SK-N-SH treated with all-trans-retinoic acid at 6 μM for 48 hours (cell line): ENCODE measurements around the gene QSER1.

ENCODE experiments used
- CSRNP3 ChIP-seq: fragments of 250-450 bp; sonication (Bioruptor Pico); IDR thresholded peaks from 2 replicates; pipeline ENCODE4 v1.5.1; 2021; ENCODE audit warnings: mild to moderate bottlenecking, moderate library complexity
- ESRRG ChIP-seq: fragments of 250-450 bp; sonication (Bioruptor Pico); IDR thresholded peaks from 2 replicates; pipeline ENCODE4 v1.6.1; 2021; ENCODE audit warnings: mild to moderate bottlenecking
- PATZ1 ChIP-seq: fragments of 250-450 bp; sonication (Bioruptor Pico); IDR thresholded peaks from 2 replicates; pipeline ENCODE4 v1.8.0; 2020; ENCODE audit warnings: mild to moderate bottlenecking, moderate library complexity, borderline replicate concordance
- TOX ChIP-seq: fragments of 250-450 bp; sonication (Bioruptor Pico); IDR thresholded peaks from 2 replicates; pipeline ENCODE4 v1.8.0; 2021; ENCODE audit warnings: mild to moderate bottlenecking, moderate library complexity, borderline replicate concordance
- ZC3H10 ChIP-seq: fragments of 250-450 bp; sonication (Bioruptor Pico); IDR thresholded peaks from 2 replicates; pipeline ENCODE4 v1.5.1; 2021; ENCODE audit warnings: mild to moderate bottlenecking, moderate library complexity
- ZFP3 ChIP-seq: fragments of 250-450 bp; sonication (Bioruptor Pico); IDR thresholded peaks from 2 replicates; pipeline ENCODE4 v1.5.0; 2020; ENCODE audit warnings: mild to moderate bottlenecking, moderate library complexity
- ZFP30 ChIP-seq: fragments of 450-650 bp; formaldehyde crosslinking; IDR thresholded peaks from 2 replicates; pipeline ENCODE4 v1.5.0; 2022; ENCODE audit warnings: mild to moderate bottlenecking, moderate library complexity
- ZNF70 ChIP-seq: fragments of 450-650 bp; formaldehyde crosslinking; IDR thresholded peaks from 2 replicates; pipeline ENCODE4 v1.5.0; 2020; ENCODE audit warnings: mild to moderate bottlenecking, moderate library complexity

- TF ChIP-seq ZFP3 (no peak), TOX (CRISPR knock-in tag) (no peak), ZFP30 (CRISPR knock-in tag) (no peak), PATZ1 (CRISPR knock-in tag) (no peak), ZNF70 (CRISPR knock-in tag) (no peak), CSRNP3 (CRISPR knock-in tag) (no peak), ZC3H10 (CRISPR knock-in tag) (no peak), ESRRG (CRISPR knock-in tag) (no peak)
These were observed 90.0 kb downstream of the QSER1 start for GRCh38 chr11:32982626-32983025.
